Measurements from ENCODE around the gene ENPP7.

ENPP7 gene

DNA sequence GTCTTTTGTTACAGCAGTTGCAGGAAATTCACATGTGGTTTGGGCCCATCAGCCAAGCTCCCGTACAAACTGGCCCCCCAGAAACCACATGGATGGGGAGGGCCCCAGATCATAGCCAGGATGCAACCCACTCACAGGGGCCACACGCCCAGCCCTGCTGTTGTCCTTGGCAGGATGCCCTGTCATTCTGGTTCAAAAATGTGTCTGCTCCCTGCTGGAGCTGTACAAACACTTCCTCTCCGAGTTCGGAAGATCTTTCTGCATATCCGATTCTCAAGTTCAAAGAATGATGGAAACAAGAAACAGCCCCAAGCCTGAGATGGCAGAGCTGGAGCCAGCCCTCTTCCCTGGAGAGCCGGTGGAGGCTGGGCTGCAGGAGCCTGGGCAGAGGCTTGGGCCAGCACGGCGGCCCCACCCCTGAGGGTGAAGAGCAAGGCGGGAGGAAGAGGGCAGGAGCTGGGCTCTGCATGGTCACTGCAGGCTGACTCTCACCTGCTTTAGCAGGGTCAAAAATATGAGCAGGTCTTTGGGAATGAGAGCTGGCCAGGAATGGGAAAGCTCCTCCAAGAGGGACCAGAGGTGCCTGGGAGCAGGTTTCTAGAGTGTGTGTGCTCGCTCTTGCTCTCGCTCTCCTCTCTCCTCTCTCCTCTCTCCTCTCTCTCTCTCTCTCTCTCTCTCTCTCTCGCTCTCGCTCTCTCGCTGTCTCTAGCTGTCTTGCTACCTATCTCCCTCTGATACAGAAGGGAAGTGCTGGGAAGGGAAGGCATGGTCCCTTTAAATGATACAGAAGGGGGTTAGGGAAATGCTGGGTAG is 34.7 kb upstream of the ENPP7 start:
- no peak for DNase-seq (ENCODE audit: extremely low spot score)
- TF ChIP-seq LEF1 (IDR thresholded peaks at IDR 0.05; ENCODE audit: borderline replicate concordance) (no peak), ZNF384 (IDR thresholded peaks at IDR 0.05) (no peak), SUZ12 (IDR thresholded peaks at IDR 0.05) (no peak), CTBP1 (IDR thresholded peaks at IDR 0.05; ENCODE audit: borderline replicate concordance) (no peak)
- CTCF ChIA-PET: interaction anchor here (0.6 to 1.1 kb wide), 2 partner anchors 12 to 682 kb away, joined by 3 to 4 read pairs; no protein-coding TSS in a partner anchor
- POLR2A ChIA-PET: interaction anchor here (1.0 kb wide), 1 partner anchor 144 kb away, joined by 3 read pairs; the partner anchor contains the start of gene CBX4

DNA sequence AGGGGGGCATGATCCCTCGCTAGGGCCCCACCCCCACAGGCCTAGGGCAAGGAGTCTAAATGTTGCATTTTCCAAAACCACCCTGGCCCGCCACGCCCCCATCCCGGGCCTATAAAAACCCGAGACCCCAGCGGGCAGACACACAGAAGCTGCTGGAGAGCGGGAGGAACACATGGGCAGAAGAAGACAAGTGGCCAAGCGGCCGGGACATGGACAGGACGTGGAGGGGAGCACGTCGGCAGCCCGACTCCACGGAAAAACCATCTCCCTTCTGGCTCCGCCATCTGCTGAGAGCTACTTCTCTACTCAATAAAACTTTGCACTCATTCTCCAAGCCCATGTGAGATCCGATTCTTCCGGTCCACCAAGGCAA is 34.1 kb upstream of the ENPP7 start:
- CTCF ChIA-PET: interaction anchor here (0.6 kb wide), 1 partner anchor 682 kb away, joined by 4 read pairs; no protein-coding TSS in a partner anchor
- TF ChIP-seq FOXM1 (IDR thresholded peaks at IDR 0.05; ENCODE audit: borderline replicate concordance) (no peak), NFRKB (IDR thresholded peaks at IDR 0.05) (no peak), ARNT (IDR thresholded peaks at IDR 0.05) (no peak), SP1 (IDR thresholded peaks at IDR 0.05) (no peak), HDGF (IDR thresholded peaks at IDR 0.05; ENCODE audit: borderline replicate concordance) (no peak), FOXK2 (IDR thresholded peaks at IDR 0.05) (no peak), LEF1 (IDR thresholded peaks at IDR 0.05; ENCODE audit: borderline replicate concordance) (no peak), L3MBTL2 (conservative IDR thresholded peaks at IDR 0.05) (no peak), FOXA1 (IDR thresholded peaks at IDR 0.05) (no peak), TARDBP (IDR thresholded peaks at IDR 0.05) (no peak), CTBP1 (IDR thresholded peaks at IDR 0.05; ENCODE audit: borderline replicate concordance) (no peak), BHLHE40 (IDR thresholded peaks at IDR 0.05; ENCODE audit: borderline replicate concordance) (no peak), ELF4 (IDR thresholded peaks at IDR 0.05) (no peak), ZNF384 (IDR thresholded peaks at IDR 0.05) (no peak)
- TF ChIP-seq, protein P1, sequence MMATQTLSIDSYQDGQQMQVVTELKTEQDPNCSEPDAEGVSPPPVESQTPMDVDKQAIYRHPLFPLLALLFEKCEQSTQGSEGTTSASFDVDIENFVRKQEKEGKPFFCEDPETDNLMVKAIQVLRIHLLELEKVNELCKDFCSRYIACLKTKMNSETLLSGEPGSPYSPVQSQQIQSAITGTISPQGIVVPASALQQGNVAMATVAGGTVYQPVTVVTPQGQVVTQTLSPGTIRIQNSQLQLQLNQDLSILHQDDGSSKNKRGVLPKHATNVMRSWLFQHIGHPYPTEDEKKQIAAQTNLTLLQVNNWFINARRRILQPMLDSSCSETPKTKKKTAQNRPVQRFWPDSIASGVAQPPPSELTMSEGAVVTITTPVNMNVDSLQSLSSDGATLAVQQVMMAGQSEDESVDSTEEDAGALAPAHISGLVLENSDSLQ (IDR thresholded peaks at IDR 0.05): no peak
- POLR2A ChIA-PET: no interaction called here
- no peak for DNase-seq (ENCODE audit: extremely low spot score)

DNA sequence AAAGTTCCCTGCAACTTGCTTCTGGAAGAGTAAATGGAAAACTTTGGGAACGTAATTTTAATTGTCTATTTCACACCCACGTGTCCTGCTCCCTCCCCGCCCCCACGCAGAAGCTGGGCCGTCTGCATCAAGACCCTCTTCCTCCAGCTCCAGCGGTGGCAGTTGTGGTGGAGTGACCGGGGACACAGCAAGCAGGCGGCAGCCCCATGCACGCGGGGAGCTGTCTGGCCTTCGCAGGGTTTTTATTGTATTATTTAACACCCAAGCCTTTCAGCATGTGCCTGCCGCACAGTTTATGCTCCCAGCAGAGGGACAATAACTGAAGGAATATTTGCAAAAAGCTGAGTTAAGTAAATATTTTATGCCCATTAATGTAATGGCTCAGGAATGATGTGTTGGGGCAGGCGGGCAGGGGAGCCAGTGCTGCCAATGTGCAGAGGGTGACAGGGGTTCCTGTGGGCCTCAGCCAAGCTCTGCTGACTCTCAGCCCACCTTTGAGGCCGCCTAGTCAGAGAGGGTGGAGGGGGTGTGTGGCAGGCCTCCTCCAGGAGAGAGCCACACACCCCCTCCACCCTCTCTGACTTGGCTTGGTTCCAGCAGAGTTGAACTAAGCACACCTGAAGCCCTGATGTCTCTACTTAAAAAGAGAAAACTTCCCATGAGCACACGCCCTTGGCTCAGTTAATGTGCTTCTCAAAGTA is 32.4 kb upstream of the ENPP7 start:
- CTCF ChIA-PET: no interaction called here
- POLR2A ChIA-PET: no interaction called here
- no peak for TF ChIP-seq HDGF (IDR thresholded peaks at IDR 0.05; ENCODE audit: borderline replicate concordance)
- TF ChIP-seq L3MBTL2 (conservative IDR thresholded peaks at IDR 0.05): 0 out of 2 replicates have a peak, but pooled peaks have one; percentile 17
- no peak for TF ChIP-seq BHLHE40 (IDR thresholded peaks at IDR 0.05; ENCODE audit: borderline replicate concordance)
- no peak for TF ChIP-seq FOXK2 (IDR thresholded peaks at IDR 0.05)
- no peak for DNase-seq (ENCODE audit: extremely low spot score)

- POLR2A ChIA-PET: no interaction called here
- CTCF ChIA-PET: no interaction called here
Measured at GRCh38 chr17:79699386-79700036, 31.2 kb upstream of the ENPP7 start.

DNA sequence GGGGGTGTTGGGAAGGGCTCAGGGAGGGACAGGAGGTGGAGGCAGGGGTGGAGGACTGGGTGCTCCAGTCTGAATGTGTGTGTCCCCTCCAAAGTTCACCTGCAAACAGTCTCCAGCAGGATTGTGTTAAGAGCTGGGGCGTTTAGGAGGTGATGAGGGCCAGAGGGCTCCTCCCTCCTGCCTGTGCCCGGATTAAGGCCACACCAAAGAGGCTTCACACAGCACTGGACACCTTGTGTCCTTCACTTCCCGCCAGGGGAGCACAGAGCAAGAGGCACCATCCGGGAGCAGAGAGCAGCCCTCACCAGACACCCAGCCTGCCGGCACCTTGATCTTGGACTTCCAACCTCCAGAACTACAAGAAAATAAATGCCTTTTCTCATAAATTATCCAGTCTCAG is 30.2 kb upstream of the ENPP7 start:
- TF ChIP-seq FOXA1 (IDR thresholded peaks at IDR 0.05) (no peak), SP1 (IDR thresholded peaks at IDR 0.05) (no peak), ZNF384 (IDR thresholded peaks at IDR 0.05) (no peak), SUZ12 (IDR thresholded peaks at IDR 0.05) (no peak), TARDBP (IDR thresholded peaks at IDR 0.05) (no peak), BHLHE40 (IDR thresholded peaks at IDR 0.05; ENCODE audit: borderline replicate concordance) (no peak), HDGF (IDR thresholded peaks at IDR 0.05; ENCODE audit: borderline replicate concordance) (no peak), ELF4 (IDR thresholded peaks at IDR 0.05) (no peak), L3MBTL2 (conservative IDR thresholded peaks at IDR 0.05) (no peak), LEF1 (IDR thresholded peaks at IDR 0.05; ENCODE audit: borderline replicate concordance) (no peak), CTBP1 (IDR thresholded peaks at IDR 0.05; ENCODE audit: borderline replicate concordance) (no peak), NFRKB (IDR thresholded peaks at IDR 0.05) (no peak), ARNT (IDR thresholded peaks at IDR 0.05) (no peak), FOXM1 (IDR thresholded peaks at IDR 0.05; ENCODE audit: borderline replicate concordance) (no peak), FOXK2 (IDR thresholded peaks at IDR 0.05) (no peak)
- TF ChIP-seq, protein P1 (IDR thresholded peaks at IDR 0.05): no peak
- POLR2A ChIA-PET: no interaction called here
- DNase-seq (ENCODE audit: extremely low spot score): no peak
- CTCF ChIA-PET: no interaction called here

More at GRCh38 chr17:79699386-79700036, 31.2 kb upstream of the ENPP7 start:
- no peak for DNase-seq (ENCODE audit: extremely low spot score)
- TF ChIP-seq L3MBTL2 (conservative IDR thresholded peaks at IDR 0.05): no peak
- no peak for TF ChIP-seq ELF4 (IDR thresholded peaks at IDR 0.05)
- TF ChIP-seq CTBP1 (IDR thresholded peaks at IDR 0.05; ENCODE audit: borderline replicate concordance): no peak
- no peak for TF ChIP-seq ZNF384 (IDR thresholded peaks at IDR 0.05)
- no peak for TF ChIP-seq SUZ12 (IDR thresholded peaks at IDR 0.05)
- no peak for TF ChIP-seq HDGF (IDR thresholded peaks at IDR 0.05; ENCODE audit: borderline replicate concordance)
- TF ChIP-seq SP1 (IDR thresholded peaks at IDR 0.05): no peak
- no peak for TF ChIP-seq FOXA1 (IDR thresholded peaks at IDR 0.05)
- TF ChIP-seq FOXM1 (IDR thresholded peaks at IDR 0.05; ENCODE audit: borderline replicate concordance): no peak
- TF ChIP-seq FOXK2 (IDR thresholded peaks at IDR 0.05): no peak
- TF ChIP-seq ARNT (IDR thresholded peaks at IDR 0.05): no peak
- no peak for TF ChIP-seq NFRKB (IDR thresholded peaks at IDR 0.05)

DNA sequence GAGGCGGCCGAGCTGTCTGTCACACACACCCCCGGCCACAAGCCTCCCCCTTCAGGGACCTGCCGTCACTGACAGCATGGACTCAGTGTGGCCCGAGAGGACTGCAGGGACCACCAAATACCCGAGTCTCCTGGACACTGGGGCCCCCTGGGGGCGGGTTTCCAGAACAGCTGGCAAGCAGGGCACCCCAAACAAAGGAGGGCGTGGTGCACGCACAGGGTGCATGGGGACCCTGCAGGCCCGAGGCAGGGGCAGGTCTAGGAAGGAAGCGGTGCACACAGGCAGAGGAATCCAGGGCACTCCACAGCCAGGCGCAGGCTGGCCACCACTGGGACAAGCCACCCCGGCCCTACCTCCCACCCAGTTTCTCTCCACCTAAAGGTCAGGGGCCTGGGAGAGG is 28.7 kb upstream of the ENPP7 start:
- CTCF ChIA-PET: interaction anchor here (0.7 kb wide), 1 partner anchor 26 kb away, joined by 3 read pairs; no protein-coding TSS in a partner anchor
- no peak for TF ChIP-seq TARDBP (IDR thresholded peaks at IDR 0.05)
- TF ChIP-seq FOXK2 (IDR thresholded peaks at IDR 0.05): no peak
- TF ChIP-seq ARNT (IDR thresholded peaks at IDR 0.05): no peak
- TF ChIP-seq LEF1 (IDR thresholded peaks at IDR 0.05; ENCODE audit: borderline replicate concordance): no peak
- TF ChIP-seq L3MBTL2 (conservative IDR thresholded peaks at IDR 0.05): no peak
- DNase-seq (ENCODE audit: extremely low spot score): no peak

More for the DNA sequence above, 28.7 kb upstream of the ENPP7 start:
- POLR2A ChIA-PET: no interaction called here
